GM18526 (cell line): ENCODE data around the gene MRPL20.

ENCODE experiments used
- POLR2A ChIP-seq: IDR thresholded peaks from 3 replicates; pipeline ENCODE4 v1.6.1; 2011; ENCODE audit not compliant: insufficient read length; ENCODE audit errors: extremely low read depth

Gene MRPL20

GRCh38 chr1:1374589-1374928 is 32.5 kb downstream of the MRPL20 start:
- TF ChIP-seq POLR2A: no peak

DNA sequence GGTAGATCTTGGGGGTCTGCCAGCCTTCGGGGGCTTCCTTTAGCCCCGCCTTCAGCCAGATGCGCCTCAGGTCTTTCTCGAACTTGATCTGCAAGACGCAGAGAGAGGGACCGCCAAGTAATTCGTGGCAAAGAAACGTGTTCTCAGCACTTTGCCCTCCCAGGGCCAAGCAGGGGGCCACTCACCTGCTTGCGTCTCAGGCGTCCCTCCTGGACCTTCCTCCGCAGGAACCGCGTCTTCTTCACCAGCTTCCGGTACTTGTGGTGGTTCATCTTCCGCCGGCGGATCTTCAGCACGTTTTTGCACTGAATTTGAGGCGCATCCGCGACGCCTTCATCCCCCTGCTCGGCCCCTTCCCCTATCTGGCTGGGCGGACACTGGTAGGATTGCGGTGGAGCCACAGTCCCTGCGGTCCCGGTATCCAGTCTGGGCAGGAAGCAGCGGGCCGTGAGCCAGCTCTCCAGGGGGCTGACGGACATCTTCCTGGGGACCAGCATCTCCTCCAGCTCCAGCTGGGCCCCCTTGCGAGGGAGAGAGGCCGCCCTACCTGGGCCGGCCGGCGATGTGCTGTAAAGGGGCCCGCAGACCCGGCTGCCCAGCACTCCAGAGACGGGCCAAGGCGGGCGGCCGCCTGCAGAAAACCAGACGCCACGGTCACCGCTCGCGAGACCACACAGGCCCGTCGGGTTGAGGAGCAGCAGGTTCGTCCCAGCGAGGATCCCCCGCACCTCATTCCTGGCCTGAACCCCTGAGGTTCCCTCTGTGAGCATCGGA is 33.1 kb downstream of the MRPL20 start:
- TF ChIP-seq POLR2A: no peak

DNA sequence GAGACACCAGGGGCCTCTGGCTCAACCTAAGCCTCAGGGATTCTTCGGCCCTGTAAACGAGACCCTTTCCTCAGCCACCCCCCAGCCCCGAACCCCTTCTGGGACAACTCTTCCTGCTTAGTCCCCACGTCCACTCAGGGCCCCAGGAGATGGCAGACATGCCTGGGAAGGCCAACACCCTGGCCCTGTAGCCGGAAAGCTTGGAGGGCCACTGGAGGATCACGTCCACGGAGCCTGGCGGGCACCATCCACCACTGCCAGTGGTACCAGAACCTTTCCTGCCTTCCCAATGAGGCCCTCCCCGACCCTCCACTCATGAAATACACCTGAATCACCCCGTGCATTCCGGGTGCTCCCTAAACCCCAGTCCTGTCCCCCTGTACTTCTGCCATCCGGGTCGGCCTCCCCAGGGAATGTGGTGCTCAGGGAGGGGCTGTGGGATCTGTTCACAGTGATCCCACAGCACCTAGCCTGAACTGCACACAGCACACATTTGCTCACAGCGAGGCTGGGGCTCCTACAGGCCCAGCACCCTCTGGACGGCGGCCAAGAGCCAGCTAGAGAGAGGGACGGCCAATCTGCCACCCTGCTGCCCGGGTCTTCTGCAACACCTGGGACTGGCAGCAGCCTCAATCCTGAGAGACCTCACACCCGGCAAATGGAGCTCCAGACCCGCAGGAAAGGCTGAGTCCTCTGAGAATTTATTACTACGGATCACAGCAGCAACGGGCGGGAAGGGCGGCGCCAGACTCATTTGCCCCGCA is 33.9 kb downstream of the MRPL20 start:
- no peak for TF ChIP-seq POLR2A

- TF ChIP-seq POLR2A: no peak
Measured at GRCh38 chr1:1371746-1372711, 35.1 kb downstream of the MRPL20 start.

- TF ChIP-seq POLR2A: no peak
Measured at GRCh38 chr1:1371364-1371745, 35.7 kb downstream of the MRPL20 start.

DNA sequence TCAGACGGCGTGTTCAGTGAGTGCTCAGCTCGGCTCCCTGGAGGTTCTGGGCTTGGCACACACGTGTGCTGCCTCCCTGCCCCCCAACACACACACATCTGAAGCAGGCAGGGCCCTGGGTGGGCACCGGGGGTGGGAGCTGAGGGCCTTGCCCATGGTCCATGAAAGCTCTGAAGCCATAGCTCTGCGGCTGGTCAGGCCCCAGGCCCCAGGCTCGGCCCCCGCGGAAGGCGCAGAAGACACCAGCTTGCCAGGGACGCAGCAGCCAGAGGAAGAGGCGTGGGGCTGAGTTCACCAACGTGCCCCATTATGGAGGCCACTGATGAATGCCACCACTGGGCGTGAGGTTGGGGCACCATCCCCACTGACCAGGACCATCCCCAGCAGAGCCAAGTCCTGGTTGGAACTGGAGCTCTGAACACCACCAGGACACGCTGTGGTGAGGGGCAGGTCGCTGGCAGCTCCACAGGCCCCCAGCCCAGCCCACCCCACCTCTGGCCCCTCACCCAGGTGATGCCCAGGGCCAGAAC is 36.3 kb downstream of the MRPL20 start:
- TF ChIP-seq POLR2A: no peak

GRCh38 chr1:1367315-1367714 is 39.8 kb downstream of the MRPL20 start:
- no peak for TF ChIP-seq POLR2A

DNA sequence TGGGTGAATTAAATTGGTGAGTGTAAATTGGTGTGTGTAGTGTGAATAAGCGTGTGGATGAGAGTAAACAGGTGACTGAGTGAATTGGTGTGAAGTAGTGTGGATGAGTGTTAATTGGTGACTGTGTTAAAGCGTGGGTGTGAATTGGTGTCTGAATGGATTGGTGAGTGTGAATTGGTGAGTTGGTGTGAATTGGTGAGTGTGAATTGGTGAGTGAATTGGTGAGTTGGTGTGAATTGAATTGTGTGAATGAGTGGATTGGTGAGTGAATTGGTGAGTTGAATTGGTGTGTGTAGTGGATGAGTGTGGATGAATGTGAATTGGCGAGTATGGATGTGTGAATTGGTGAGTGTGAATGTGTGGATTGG is 40.4 kb downstream of the MRPL20 start:
- no peak for TF ChIP-seq POLR2A

- no peak for TF ChIP-seq POLR2A
Measured at GRCh38 chr1:1365875-1366698, 41.0 kb downstream of the MRPL20 start.

DNA sequence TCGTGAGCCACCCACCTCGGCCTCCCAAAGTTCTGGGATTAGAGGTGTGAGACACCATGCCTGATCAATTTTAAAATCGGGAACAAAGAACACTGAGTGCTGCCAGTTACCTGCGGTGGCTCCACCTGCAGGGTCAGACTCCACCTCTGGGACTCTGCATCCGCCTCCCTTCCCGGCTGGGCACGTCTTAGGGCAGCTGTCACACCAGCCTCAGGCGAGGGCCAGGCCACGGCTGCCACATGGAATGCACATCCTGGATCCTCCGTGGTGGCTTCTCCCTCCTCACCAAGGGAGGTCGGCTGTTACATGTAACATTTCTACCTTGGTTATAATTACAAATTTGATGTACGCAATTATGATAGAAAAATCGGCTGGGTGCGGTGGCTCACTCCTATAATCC is 42.8 kb downstream of the MRPL20 start:
- no peak for TF ChIP-seq POLR2A

DNA sequence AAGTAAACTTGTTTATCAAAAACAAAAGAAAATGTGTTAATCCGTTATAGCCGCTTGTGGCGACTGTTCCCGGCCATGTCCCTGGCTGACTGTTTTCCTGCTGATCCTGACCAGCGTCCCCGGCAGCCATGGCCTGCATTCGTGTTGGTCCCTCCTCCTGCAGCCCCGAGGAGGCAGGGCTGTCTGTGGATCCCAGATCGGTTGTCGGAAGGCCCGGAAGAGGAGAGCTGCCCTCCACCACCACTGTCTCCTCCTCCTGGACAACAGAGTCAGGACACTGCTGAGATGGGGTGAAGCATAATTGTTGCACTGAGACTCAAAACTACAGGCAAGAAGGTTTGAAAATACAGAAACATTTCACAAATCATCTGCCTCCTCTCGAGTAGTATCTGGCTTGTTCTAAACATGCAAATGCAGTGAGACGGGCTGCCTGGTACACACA is 45.1 kb downstream of the MRPL20 start:
- no peak for TF ChIP-seq POLR2A

DNA sequence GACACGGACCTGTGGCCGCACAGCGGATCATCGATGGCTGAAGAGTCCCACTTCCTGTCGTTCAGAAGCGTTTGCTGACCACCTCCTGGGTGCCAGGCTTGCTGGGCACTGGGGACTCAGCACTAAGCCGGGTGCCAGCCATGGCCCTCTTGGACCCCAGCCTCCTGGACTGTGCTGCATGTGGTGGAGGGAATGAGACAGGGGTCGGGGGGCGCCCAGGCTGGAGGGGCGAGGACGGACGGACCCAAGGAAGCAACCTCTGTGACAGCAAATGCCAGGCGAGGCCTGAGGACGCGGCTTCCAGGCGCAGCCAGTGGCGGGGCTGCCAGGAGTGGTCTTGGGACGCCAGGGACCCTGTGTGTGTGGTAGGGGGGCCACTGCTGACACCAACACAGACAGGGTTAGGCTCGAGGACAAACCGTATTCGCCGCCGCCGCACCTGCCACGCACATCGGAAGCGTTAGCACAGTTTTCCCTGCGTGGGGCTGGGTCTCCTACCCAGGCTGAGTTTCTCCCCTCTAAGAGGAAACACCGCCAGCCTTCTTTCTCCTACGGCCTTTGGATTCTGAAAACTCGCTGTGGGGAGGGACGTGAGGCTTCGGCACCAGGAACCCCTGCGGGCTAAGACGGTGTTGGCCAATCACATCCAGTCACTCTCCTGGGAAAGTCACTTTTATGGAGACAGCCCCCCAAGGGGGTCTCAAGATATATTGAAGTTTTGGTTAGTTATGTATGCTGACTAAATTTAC is 45.7 kb downstream of the MRPL20 start:
- no peak for TF ChIP-seq POLR2A

- TF ChIP-seq POLR2A: no peak
Measured at GRCh38 chr1:1360506-1361169, 46.5 kb downstream of the MRPL20 start.
